Stimulated activated CD4-positive, alpha-beta T cell treated with anti-CD3 and anti-CD28 coated beads, Interleukin-1b, Interleukin-23, amount 100 ng/mL, for 4 hours (primary cell): Measurements from ENCODE around the gene MARVELD2.
"Not testable (repeated sequence)": the region's sequence is repeated elsewhere in the genome, so short reads cannot be mapped to it uniquely, and the experiment has no call there.

Source experiments
- DNase-seq, 2 donors: peaks; one replicate each; pipeline ENCODE4 v3.0.0-alpha.2; 2020; ENCODE audit warnings: low read depth in 2 of 2

Gene MARVELD2

GRCh38 chr5:69414885-69415583 lies at the start of gene MARVELD2:
Gene MARVELD2 (plus strand): TSS chr5:69415116. CDS start chr5:69419386, 4,270 bp downstream.
- DNase-seq: peak; percentile 3 to 50

- DNase-seq: no peak
Observed at GRCh38 chr5:69367697-69368279, 47.1 kb upstream of the MARVELD2 start.

GRCh38 chr5:69368458-69369339 lies 46.2 kb upstream of the MARVELD2 start:
- DNase-seq: peak in 1 of 2 donors; percentile 26

- DNase-seq: peak; percentile 78 to 84
Observed at GRCh38 chr5:69369340-69370121, 45.4 kb upstream of the MARVELD2 start, which contains the start of the genes AK6, RAD17 and TAF9. Gene AK6 (minus strand): TSS chr5:69369520. CDS start chr5:69369490, 30 bp downstream. Gene RAD17 (plus strand): TSS chr5:69369818. CDS start chr5:69372209, 2,391 bp downstream. Gene TAF9 (minus strand): TSS chr5:69369520. CDS start chr5:69365737, 3,783 bp downstream.

- DNase-seq: not testable (repeated sequence)
Observed at GRCh38 chr5:69370335-69370734, 44.6 kb upstream of the MARVELD2 start.

GRCh38 chr5:69372394-69372793 lies 42.5 kb upstream of the MARVELD2 start:
- no peak for DNase-seq

- no peak for DNase-seq
Observed at GRCh38 chr5:69374911-69375446, 39.9 kb upstream of the MARVELD2 start.

- DNase-seq: no peak
Observed at GRCh38 chr5:69378376-69378775, 36.5 kb upstream of the MARVELD2 start.

GRCh38 chr5:69404659-69405330 lies 10.1 kb upstream of the MARVELD2 start:
- no peak for DNase-seq

- DNase-seq: no peak
Observed at GRCh38 chr5:69415584-69415958, 655 bp downstream of the MARVELD2 start.

- DNase-seq: no peak
Observed at GRCh38 chr5:69416180-69416579, 1.3 kb downstream of the MARVELD2 start.

- no peak for DNase-seq
Observed at GRCh38 chr5:69416699-69417098, 1.8 kb downstream of the MARVELD2 start.

- no peak for DNase-seq
Observed at GRCh38 chr5:69418554-69418953, 3.6 kb downstream of the MARVELD2 start.

GRCh38 chr5:69431424-69432303 lies 16.7 kb downstream of the MARVELD2 start:
- DNase-seq: no peak

GRCh38 chr5:69432412-69433206 lies 17.7 kb downstream of the MARVELD2 start:
- no peak for DNase-seq

- not testable (repeated sequence) for DNase-seq
Observed at GRCh38 chr5:69435276-69435884, 20.5 kb downstream of the MARVELD2 start.

GRCh38 chr5:69444127-69444754 lies 29.3 kb downstream of the MARVELD2 start:
- DNase-seq: no peak

GRCh38 chr5:69449511-69449910 lies 34.6 kb downstream of the MARVELD2 start:
- DNase-seq: no peak
